Naive thymus-derived CD4-positive, alpha-beta T cell (primary cell): ENCODE measurements around the gene ZNF532. TPM values are rescaled to one million over a fixed set of nuclear protein-coding genes. Genes with fewer than 3 reads are reported as not detected.

Source experiments
- ATAC-seq: fragments of 150-1000 bp; cut with Tn5 transposase; 2 replicates; pipeline ENCODE4 v1.10.0; 2021; ENCODE audit warnings: mild to moderate bottlenecking, moderate library complexity
- CTCF ChIA-PET: fragments of 350-600 bp; sonication (Branson Sonifier 250); formaldehyde crosslinking; loops from one replicate; lab custom pipeline; 2021; ENCODE audit warnings: antibody characterized with exemption; lab: Charles Lee
- POLR2A ChIA-PET: fragments of 350-600 bp; sonication (Branson Sonifier 250); formaldehyde crosslinking; loops from one replicate; lab custom pipeline; 2021; ENCODE audit warnings: antibody characterized with exemption, inconsistent platforms; lab: Charles Lee
- DNase-seq, 9 donors: peaks; one replicate each; pipeline versions ENCODE4 v3.0.0 to v3.0.0-alpha.2; 2020 to 2022; ENCODE audit warnings: mixed read lengths in 1 of 9
- H3K27ac ChIP-seq: one replicate; pipeline ENCODE4 v1.7.0; 2013; ENCODE audit warnings: mild to moderate bottlenecking, low read depth, low read length, moderate library complexity
- H3K27me3 ChIP-seq, 2 donors: one replicate each; pipeline ENCODE4 v1.7.0; 2013; ENCODE audit warnings: low read length in 2 of 2, mild to moderate bottlenecking in 2 of 2, moderate library complexity in 2 of 2; ENCODE audit not compliant: control insufficient read depth in 2 of 2, insufficient read depth in 2 of 2
- H3K36me3 ChIP-seq, 3 experiments: 1 replicate in 2 of 3; 2 replicates in 1 of 3; pipeline ENCODE4 v1.7.0; 2013; ENCODE audit warnings: low read length in 3 of 3, mild to moderate bottlenecking in 3 of 3, moderate library complexity in 1 of 3; ENCODE audit not compliant: insufficient read depth in 3 of 3, control insufficient read depth in 2 of 3
- H3K4me1 ChIP-seq, 2 donors: one replicate each; pipeline ENCODE4 v1.7.0; 2013; ENCODE audit warnings: low read length in 2 of 2, mild to moderate bottlenecking in 2 of 2, moderate library complexity in 1 of 2; ENCODE audit not compliant: control insufficient read depth in 2 of 2, insufficient read depth in 2 of 2
- H3K4me3 ChIP-seq: 2 replicates; pipeline ENCODE4 v1.7.0; 2013; ENCODE audit warnings: mild to moderate bottlenecking, low read length
- H3K9me3 ChIP-seq, 3 experiments: 1 replicate in 2 of 3; 2 replicates in 1 of 3; pipeline ENCODE4 v1.7.0; 2013; ENCODE audit warnings: low read length in 3 of 3; ENCODE audit not compliant: control insufficient read depth in 2 of 3
- H3K27ac Mint-ChIP-seq, 9 donors: one replicate each; pipeline ENCODE4 v1.8.0; 2020 to 2022; ENCODE audit warnings: mixed read lengths in 9 of 9, mild to moderate bottlenecking in 8 of 9, moderate library complexity in 5 of 9, inconsistent platforms in 2 of 9
- H3K27me3 Mint-ChIP-seq, 5 donors: one replicate each; pipeline ENCODE4 v1.8.0; 2021 to 2022; ENCODE audit warnings: mixed read lengths in 5 of 5, mild to moderate bottlenecking in 1 of 5
- H3K36me3 Mint-ChIP-seq, 5 donors: one replicate each; pipeline ENCODE4 v1.8.0; 2020 to 2022; ENCODE audit warnings: mixed read lengths in 5 of 5, mild to moderate bottlenecking in 3 of 5, inconsistent platforms in 1 of 5
- H3K4me1 Mint-ChIP-seq, 7 donors: one replicate each; pipeline ENCODE4 v1.8.0; 2020 to 2022; ENCODE audit warnings: mixed read lengths in 7 of 7, mild to moderate bottlenecking in 3 of 7, inconsistent platforms in 1 of 7
- H3K4me3 Mint-ChIP-seq, 10 donors: one replicate each; pipeline ENCODE4 v1.8.0; 2020 to 2022; ENCODE audit warnings: mild to moderate bottlenecking in 10 of 10, mixed read lengths in 10 of 10, moderate library complexity in 6 of 10, inconsistent platforms in 2 of 10
- H3K9me3 Mint-ChIP-seq, 11 donors: one replicate each; pipeline ENCODE4 v1.8.0; 2020 to 2022; ENCODE audit warnings: mixed read lengths in 11 of 11, mild to moderate bottlenecking in 4 of 11, inconsistent platforms in 1 of 11, moderate library complexity in 1 of 11
- intact Hi-C, 2 donors: fragments of 100-400 bp; cut with micrococcal nuclease; formaldehyde crosslinking; loops; one replicate each; pipeline ENCODE4 v1.15.1; 2023
- polyA plus RNA-seq, 2 donors: library from polyadenylated mRNA; unstranded; fragments of 300-500 nt; fragmentation: Illumina TruSeq; gene quantifications; one replicate each; pipeline ENCODE4 v1.2.3, GENCODE V29; 2021
- total RNA-seq, 6 experiments: library from RNA in 5 of 6; stranded (reverse) in 5 of 6; gene quantifications; 1 replicate in 5 of 6; 2 replicates in 1 of 6; pipeline ENCODE4 v1.2.3 and lab custom pipeline; 2021 to 2026

Gene ZNF532
- total and polyA plus RNA-seq, 7 experiments from 2014 or later, result 0.28 to 15.7 (median 13.3) TPM; not detected in 1

DNA sequence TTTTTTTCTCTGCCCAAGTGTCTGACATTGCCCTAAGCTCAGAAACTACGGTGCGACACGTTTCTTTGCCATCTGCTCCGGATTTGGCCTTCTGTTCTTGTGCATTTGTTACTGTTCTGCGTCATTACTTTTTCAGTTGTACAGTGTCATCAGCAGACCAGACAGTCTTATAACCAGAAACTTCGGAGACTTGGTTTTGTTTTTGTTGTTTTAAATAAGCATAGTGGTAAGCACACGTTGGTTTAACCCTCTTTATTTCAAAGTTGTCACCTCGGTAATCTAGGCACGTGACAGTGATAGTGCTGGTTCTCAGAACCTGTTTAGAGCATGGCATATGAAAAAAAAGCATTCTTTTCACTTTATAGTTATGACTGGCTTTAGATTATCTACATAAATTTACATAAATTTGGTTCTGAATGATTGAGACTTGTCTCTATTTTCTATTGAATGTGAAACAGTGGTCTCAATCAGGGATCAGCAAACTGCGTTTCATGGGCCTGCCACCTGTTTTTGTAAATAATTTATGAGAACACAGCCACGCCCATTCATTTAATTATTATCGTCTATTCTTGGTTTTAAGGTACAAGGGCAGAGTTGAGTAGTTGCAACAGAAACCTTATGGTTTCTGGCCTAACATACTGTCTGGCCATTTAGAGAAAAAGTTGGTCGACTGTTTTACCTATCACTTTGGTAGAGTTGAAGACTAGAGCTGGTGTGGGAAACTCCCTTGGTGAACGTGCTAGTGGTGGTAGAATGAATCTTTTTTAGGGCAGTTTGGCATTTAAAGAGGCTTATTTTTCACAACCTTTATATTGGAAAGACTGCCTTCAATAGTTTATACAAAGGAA is 106.5 kb downstream of the ZNF532 start:
- POLR2A ChIA-PET, result no interaction called here
- Mint-ChIP-seq H3K27ac (no peak overlapping the region), H3K9me3 (no peaks in the 10 kb centered on the region), H3K4me1 (peaks cover 0 to 2% (median 0%) of the 10 kb centered on the region in 7 donors), H3K4me3 (no peak overlapping the region), H3K27me3 (peaks cover 5 to 19% (median 15%) of the 10 kb centered on the region in 5 donors), H3K36me3 (no peaks in the 10 kb centered on the region)
- no peak for ATAC-seq
- CTCF ChIA-PET, result no interaction called here
- DNase-seq, result no peak
- intact Hi-C loops, result no loop called here
- no peak overlapping the region for H3K4me3 ChIP-seq
- no peak overlapping the region for H3K27ac ChIP-seq
- no peaks in the 10 kb centered on the region for H3K27me3 ChIP-seq
- H3K4me1 ChIP-seq, result no peaks in the 10 kb centered on the region
- H3K36me3 ChIP-seq, result no peaks in the 10 kb centered on the region
- H3K9me3 ChIP-seq, result no peaks in the 10 kb centered on the region

DNA sequence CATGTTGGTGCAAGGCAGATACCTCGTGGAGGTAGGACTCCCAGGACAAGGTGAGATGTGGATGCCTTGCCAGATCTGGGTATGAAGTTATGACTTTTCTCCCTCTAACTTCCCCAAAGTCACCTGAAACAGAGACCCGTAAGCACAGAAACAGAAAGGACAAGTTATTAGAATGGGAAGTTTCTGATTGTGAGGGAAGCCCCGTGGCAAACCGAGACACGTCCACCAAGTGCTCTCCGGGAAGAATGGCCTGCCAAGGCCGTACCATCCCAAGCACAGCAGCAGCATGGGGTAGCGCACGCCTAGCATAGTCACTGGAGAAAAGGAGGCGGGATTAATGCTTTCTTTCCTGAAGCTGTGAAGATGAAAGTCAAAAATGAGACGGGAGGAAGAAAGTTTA is 110.6 kb downstream of the ZNF532 start:
- intact Hi-C loops, result no loop called here
- no peak overlapping the region for H3K27ac ChIP-seq
- no peaks in the 10 kb centered on the region for H3K9me3 ChIP-seq
- Mint-ChIP-seq H3K27ac (no peak overlapping the region), H3K36me3 (peaks cover 0 to 3% (median 0%) of the 10 kb centered on the region in 5 donors), H3K4me3 (no peak overlapping the region), H3K4me1 (peaks cover 0 to 2% (median 0%) of the 10 kb centered on the region in 7 donors), H3K9me3 (no peaks in the 10 kb centered on the region), H3K27me3 (peaks cover 5 to 27% (median 15%) of the 10 kb centered on the region in 5 donors)
- ATAC-seq (no peak), DNase-seq (no peak)
- no peaks in the 10 kb centered on the region for H3K4me1 ChIP-seq
- CTCF ChIA-PET, result no interaction called here
- H3K27me3 ChIP-seq, result no peaks in the 10 kb centered on the region
- no peaks in the 10 kb centered on the region for H3K36me3 ChIP-seq
- no peak overlapping the region for H3K4me3 ChIP-seq
- POLR2A ChIA-PET, result no interaction called here

DNA sequence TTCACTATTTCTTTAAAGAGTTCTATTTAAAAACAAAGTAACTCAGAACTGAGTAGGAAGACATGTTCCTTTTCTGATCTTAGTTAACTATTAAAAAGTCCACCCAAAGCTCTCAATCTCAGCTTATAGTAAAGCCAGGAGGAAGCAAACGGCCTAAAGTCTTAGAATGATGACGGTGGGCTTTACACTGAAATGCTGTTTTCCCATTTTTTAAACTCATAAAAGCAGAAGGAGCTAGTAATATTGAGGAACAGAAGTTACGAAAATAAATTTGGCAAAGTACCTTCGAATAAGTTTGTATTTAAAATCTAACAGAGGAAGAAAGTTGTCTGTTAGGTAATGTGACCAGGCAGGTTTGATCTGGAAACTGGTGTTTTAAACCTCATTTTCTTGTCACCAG is 111.1 kb downstream of the ZNF532 start:
- ChIA-PET CTCF (no interaction called here), POLR2A (no interaction called here)
- ATAC-seq (no peak), DNase-seq (no peak)
- H3K4me1 ChIP-seq, result no peaks in the 10 kb centered on the region
- H3K36me3 Mint-ChIP-seq, result peaks cover 0 to 3% (median 0%) of the 10 kb centered on the region in 5 donors
- no peak overlapping the region for H3K27ac ChIP-seq
- H3K27me3 Mint-ChIP-seq, result peaks cover 5 to 25% (median 15%) of the 10 kb centered on the region in 5 donors
- H3K27me3 ChIP-seq, result no peaks in the 10 kb centered on the region
- intact Hi-C loops, result no loop called here
- no peaks in the 10 kb centered on the region for H3K9me3 ChIP-seq
- no peak overlapping the region for H3K4me3 ChIP-seq
- peaks cover 0 to 2% (median 0%) of the 10 kb centered on the region in 7 donors for H3K4me1 Mint-ChIP-seq
- no peak overlapping the region for H3K27ac Mint-ChIP-seq
- H3K36me3 ChIP-seq, result no peaks in the 10 kb centered on the region
- H3K4me3 Mint-ChIP-seq, result no peak overlapping the region
- H3K9me3 Mint-ChIP-seq, result no peaks in the 10 kb centered on the region

DNA sequence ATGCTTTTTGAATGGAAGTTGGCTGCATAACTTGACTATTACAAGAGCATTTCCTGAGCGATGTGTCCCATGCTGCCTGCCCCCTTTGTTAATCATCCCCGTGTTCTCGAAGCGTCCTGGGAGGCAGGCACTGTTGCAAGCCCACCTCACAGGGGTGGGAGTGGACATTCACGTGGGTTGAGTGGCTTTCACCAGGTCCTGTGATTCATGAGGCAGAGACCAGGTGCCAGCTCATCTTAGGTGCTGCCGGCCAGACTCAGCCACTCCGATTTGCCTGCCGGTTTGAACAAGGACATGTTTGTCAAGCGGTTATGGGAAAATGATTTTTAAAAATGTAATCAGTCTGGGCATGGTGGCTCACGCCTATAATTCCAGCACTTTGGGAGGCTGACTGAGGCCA is 112.5 kb downstream of the ZNF532 start:
- no peaks in the 10 kb centered on the region for H3K9me3 ChIP-seq
- ChIA-PET POLR2A (no interaction called here), CTCF (no interaction called here)
- H3K4me3 Mint-ChIP-seq, result no peak overlapping the region
- no peaks in the 10 kb centered on the region for H3K36me3 ChIP-seq
- no peak overlapping the region for H3K27ac Mint-ChIP-seq
- no peak for DNase-seq
- no peak overlapping the region for H3K4me3 ChIP-seq
- peaks cover 5 to 29% (median 13%) of the 10 kb centered on the region in 5 donors for H3K27me3 Mint-ChIP-seq
- no peaks in the 10 kb centered on the region for H3K27me3 ChIP-seq
- H3K27ac ChIP-seq, result no peak overlapping the region
- H3K4me1 ChIP-seq, result no peaks in the 10 kb centered on the region
- intact Hi-C loops, result no loop called here
- no peak for ATAC-seq
- H3K36me3 Mint-ChIP-seq, result peaks cover 0 to 3% (median 0%) of the 10 kb centered on the region in 5 donors
- peaks cover 0 to 2% (median 0%) of the 10 kb centered on the region in 7 donors for H3K4me1 Mint-ChIP-seq
- H3K9me3 Mint-ChIP-seq, result no peaks in the 10 kb centered on the region

DNA sequence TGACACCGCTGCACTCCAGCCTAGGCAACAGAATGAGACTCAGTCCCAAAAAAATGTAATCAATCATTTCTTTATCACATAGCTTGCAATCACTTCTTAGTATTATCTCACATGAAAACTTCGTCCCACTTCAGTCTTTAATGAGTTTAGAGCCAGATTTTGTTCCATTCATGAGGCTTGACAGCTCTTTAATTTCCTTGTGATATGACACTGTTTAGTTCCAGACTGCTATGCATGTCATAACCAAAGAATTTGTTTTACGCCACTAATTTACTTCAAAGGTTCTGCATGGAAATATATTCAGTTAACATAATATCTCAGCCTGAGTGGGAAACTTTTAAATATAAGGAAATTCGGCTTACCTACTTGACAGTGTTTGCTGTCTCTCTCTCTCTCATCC is 113.1 kb downstream of the ZNF532 start:
- H3K36me3 ChIP-seq, result no peaks in the 10 kb centered on the region
- Mint-ChIP-seq H3K9me3 (no peaks in the 10 kb centered on the region), H3K4me3 (no peak overlapping the region), H3K4me1 (peaks cover 0 to 2% (median 0%) of the 10 kb centered on the region in 7 donors), H3K27me3 (peaks cover 5 to 25% (median 11%) of the 10 kb centered on the region in 5 donors), H3K36me3 (peaks cover 0 to 3% (median 0%) of the 10 kb centered on the region in 5 donors), H3K27ac (no peak overlapping the region)
- H3K9me3 ChIP-seq, result no peaks in the 10 kb centered on the region
- H3K27me3 ChIP-seq, result no peaks in the 10 kb centered on the region
- intact Hi-C loops, result no loop called here
- H3K4me1 ChIP-seq, result no peaks in the 10 kb centered on the region
- CTCF ChIA-PET, result no interaction called here
- H3K4me3 ChIP-seq, result no peak overlapping the region
- H3K27ac ChIP-seq, result no peak overlapping the region
- ATAC-seq (no peak), DNase-seq (no peak)
- POLR2A ChIA-PET, result no interaction called here

DNA sequence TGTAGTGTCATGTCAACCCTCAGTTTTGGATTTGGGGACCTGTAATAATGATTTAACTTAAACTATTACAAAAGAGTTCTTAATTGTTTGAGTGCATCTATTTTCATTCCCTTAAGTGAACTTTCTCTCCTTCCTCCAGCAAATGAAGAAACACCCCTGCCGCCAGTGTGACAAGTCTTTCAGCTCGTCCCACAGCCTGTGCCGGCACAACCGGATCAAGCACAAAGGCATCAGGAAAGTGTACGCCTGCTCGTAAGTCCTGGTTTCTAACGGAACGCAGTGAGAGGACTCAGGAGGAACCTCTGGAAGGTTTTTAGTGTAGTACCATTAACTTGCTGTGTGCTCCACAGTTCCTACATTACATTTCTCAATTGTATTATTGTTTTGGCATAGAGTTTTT is 114.2 kb downstream of the ZNF532 start:
- Histone ChIP-seq H3K9me3 (no peaks in the 10 kb centered on the region), H3K4me1 (no peaks in the 10 kb centered on the region), H3K36me3 (no peaks in the 10 kb centered on the region), H3K4me3 (no peak overlapping the region), H3K27me3 (no peaks in the 10 kb centered on the region), H3K27ac (no peak overlapping the region)
- peaks cover 0 to 4% (median 0%) of the 10 kb centered on the region in 5 donors for H3K36me3 Mint-ChIP-seq
- H3K4me1 Mint-ChIP-seq, result peaks cover 0 to 2% (median 0%) of the 10 kb centered on the region in 7 donors
- H3K27me3 Mint-ChIP-seq, result peaks cover 0 to 25% (median 12%) of the 10 kb centered on the region in 5 donors
- no peak for ATAC-seq
- no peak for DNase-seq
- no peak overlapping the region for H3K27ac Mint-ChIP-seq
- POLR2A ChIA-PET, result no interaction called here
- H3K4me3 Mint-ChIP-seq, result no peak overlapping the region
- intact Hi-C loops, result no loop called here
- H3K9me3 Mint-ChIP-seq, result peaks cover 0 to 3% (median 0%) of the 10 kb centered on the region in 11 donors
- CTCF ChIA-PET, result interaction anchor here (0.5 kb wide), 1 partner anchor 54 kb away, joined by 4 read pairs; no protein-coding TSS in a partner anchor
